Kasumi-1 (cell line): ENCODE measurements around the gene TRIP13.
"Not testable (repeated sequence)": the region's sequence is repeated elsewhere in the genome, so short reads cannot be mapped to it uniquely, and the experiment has no call there.

Experiments used
- DNase-seq, 2 experiments: peaks; one replicate each; lab custom pipeline; 2025; lab: John Stamatoyannopoulos, UW

TRIP13 gene

GRCh38 chr5:891837-892393 is 769 bp upstream of the TRIP13 start:
- DNase-seq, result peak in 1 of 2 experiments; percentile 33

GRCh38 chr5:893137-893506 is 438 bp downstream of the TRIP13 start:
- no peak for DNase-seq

- DNase-seq, result no peak
Measured at GRCh38 chr5:893711-894110, 1.0 kb downstream of the TRIP13 start.

- no peak for DNase-seq
Measured at GRCh38 chr5:900781-901180, 8.1 kb downstream of the TRIP13 start.

GRCh38 chr5:902129-902916 is 9.6 kb downstream of the TRIP13 start:
- no peak for DNase-seq

GRCh38 chr5:903756-904096 is 11.0 kb downstream of the TRIP13 start:
- no peak for DNase-seq

- no peak for DNase-seq
Measured at GRCh38 chr5:905139-905642, 12.5 kb downstream of the TRIP13 start.

GRCh38 chr5:907366-907910 is 14.8 kb downstream of the TRIP13 start:
- no peak for DNase-seq

- no peak for DNase-seq
Measured at GRCh38 chr5:908172-908571, 15.5 kb downstream of the TRIP13 start.

GRCh38 chr5:909086-909485 is 16.4 kb downstream of the TRIP13 start:
- no peak for DNase-seq

- no peak for DNase-seq
Measured at GRCh38 chr5:909994-910768, 17.5 kb downstream of the TRIP13 start.

GRCh38 chr5:910769-911160 is 18.1 kb downstream of the TRIP13 start:
- DNase-seq, result no peak

GRCh38 chr5:911601-912000 is 18.9 kb downstream of the TRIP13 start:
- no peak for DNase-seq

GRCh38 chr5:912280-913091 is 19.8 kb downstream of the TRIP13 start:
- DNase-seq, result peak; percentile 16 to 17

GRCh38 chr5:914174-914573 is 21.5 kb downstream of the TRIP13 start:
- no peak for DNase-seq

- no peak for DNase-seq
Measured at GRCh38 chr5:914612-915011, 21.9 kb downstream of the TRIP13 start.

- DNase-seq, result not testable (repeated sequence)
Measured at GRCh38 chr5:915346-915745, 22.7 kb downstream of the TRIP13 start.

GRCh38 chr5:915946-916345 is 23.3 kb downstream of the TRIP13 start:
- no peak for DNase-seq

- no peak for DNase-seq
Measured at GRCh38 chr5:916441-917293, 24.0 kb downstream of the TRIP13 start.

- DNase-seq, result not testable (repeated sequence)
Measured at GRCh38 chr5:918717-919116, 26.0 kb downstream of the TRIP13 start.
